PFSK-1 (cell line): ENCODE data around the gene PAPPA.

Experiments used
- FOXP2 ChIP-seq: optimal IDR thresholded peaks from 2 replicates; pipeline ENCODE3; 2011; ENCODE audit warnings: borderline replicate concordance, control low read depth, inconsistent platforms; ENCODE audit not compliant: insufficient read depth; ENCODE audit errors: extremely low read length, extremely low read depth
- POLR2AphosphoS5 ChIP-seq: IDR thresholded peaks from 2 replicates; pipeline ENCODE4 v1.6.1; 2012; ENCODE audit warnings: low read depth, mild to moderate bottlenecking, control low read depth, low read length, moderate library complexity
- SIN3A ChIP-seq: IDR thresholded peaks from 2 replicates; pipeline ENCODE4 v1.6.1; 2012; ENCODE audit warnings: mild to moderate bottlenecking, low read length, moderate library complexity, borderline replicate concordance; ENCODE audit not compliant: insufficient read depth
- TAF1 ChIP-seq: IDR thresholded peaks from 2 replicates; pipeline ENCODE4 v1.6.1; 2012; ENCODE audit warnings: low read length, control low read depth, borderline replicate concordance; ENCODE audit not compliant: insufficient read depth
- TF ChIP-seq, protein P1 (sequence below), 2 experiments: IDR thresholded peaks; 2 replicates each; pipeline versions ENCODE4 v1.6.1 to v1.8.0; 2011 to 2012; ENCODE audit warnings: low read depth in 2 of 2, low read length in 2 of 2, control low read depth in 1 of 2, inconsistent platforms in 1 of 2, mild to moderate bottlenecking in 1 of 2, moderate library complexity in 1 of 2; ENCODE audit not compliant: insufficient read depth in 1 of 2

The PAPPA gene

GRCh38 chr9:116144555-116144954 lies 9.0 kb upstream of the PAPPA start:
- no peak for TF ChIP-seq TAF1
- no peak for TF ChIP-seq POLR2AphosphoS5
- no peak for TF ChIP-seq FOXP2
- no peak for TF ChIP-seq SIN3A
- TF ChIP-seq, protein P1, sequence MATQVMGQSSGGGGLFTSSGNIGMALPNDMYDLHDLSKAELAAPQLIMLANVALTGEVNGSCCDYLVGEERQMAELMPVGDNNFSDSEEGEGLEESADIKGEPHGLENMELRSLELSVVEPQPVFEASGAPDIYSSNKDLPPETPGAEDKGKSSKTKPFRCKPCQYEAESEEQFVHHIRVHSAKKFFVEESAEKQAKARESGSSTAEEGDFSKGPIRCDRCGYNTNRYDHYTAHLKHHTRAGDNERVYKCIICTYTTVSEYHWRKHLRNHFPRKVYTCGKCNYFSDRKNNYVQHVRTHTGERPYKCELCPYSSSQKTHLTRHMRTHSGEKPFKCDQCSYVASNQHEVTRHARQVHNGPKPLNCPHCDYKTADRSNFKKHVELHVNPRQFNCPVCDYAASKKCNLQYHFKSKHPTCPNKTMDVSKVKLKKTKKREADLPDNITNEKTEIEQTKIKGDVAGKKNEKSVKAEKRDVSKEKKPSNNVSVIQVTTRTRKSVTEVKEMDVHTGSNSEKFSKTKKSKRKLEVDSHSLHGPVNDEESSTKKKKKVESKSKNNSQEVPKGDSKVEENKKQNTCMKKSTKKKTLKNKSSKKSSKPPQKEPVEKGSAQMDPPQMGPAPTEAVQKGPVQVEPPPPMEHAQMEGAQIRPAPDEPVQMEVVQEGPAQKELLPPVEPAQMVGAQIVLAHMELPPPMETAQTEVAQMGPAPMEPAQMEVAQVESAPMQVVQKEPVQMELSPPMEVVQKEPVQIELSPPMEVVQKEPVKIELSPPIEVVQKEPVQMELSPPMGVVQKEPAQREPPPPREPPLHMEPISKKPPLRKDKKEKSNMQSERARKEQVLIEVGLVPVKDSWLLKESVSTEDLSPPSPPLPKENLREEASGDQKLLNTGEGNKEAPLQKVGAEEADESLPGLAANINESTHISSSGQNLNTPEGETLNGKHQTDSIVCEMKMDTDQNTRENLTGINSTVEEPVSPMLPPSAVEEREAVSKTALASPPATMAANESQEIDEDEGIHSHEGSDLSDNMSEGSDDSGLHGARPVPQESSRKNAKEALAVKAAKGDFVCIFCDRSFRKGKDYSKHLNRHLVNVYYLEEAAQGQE (IDR thresholded peaks at IDR 0.05; ENCODE audit: insufficient read depth in 1 of 2, low read depth in 2 of 2, low read length in 2 of 2) = no peak

DNA sequence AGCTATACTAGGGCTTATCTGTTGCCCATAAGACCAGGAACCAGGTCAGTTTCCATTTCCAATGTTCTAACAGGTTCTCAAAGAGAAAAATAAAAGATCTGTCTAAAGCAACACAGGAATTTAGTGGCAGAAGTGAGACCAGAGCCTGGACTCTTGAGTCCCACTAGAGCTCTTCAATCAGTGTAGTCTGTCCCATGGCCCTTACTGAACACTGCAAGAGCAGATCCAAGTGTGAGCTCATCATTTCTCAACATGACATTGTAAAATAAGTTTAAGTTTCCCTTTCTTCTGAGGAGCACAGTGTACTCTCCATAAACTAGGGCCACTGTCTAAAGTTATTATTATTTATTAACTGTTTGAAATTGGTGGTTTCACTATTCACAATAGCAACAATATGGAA lies 8.6 kb upstream of the PAPPA start:
- TF ChIP-seq, protein P1 (IDR thresholded peaks at IDR 0.05; ENCODE audit: insufficient read depth in 1 of 2, low read depth in 2 of 2, low read length in 2 of 2) = no peak
- TF ChIP-seq POLR2AphosphoS5 = no peak
- TF ChIP-seq TAF1 = no peak
- no peak for TF ChIP-seq SIN3A
- no peak for TF ChIP-seq FOXP2

DNA sequence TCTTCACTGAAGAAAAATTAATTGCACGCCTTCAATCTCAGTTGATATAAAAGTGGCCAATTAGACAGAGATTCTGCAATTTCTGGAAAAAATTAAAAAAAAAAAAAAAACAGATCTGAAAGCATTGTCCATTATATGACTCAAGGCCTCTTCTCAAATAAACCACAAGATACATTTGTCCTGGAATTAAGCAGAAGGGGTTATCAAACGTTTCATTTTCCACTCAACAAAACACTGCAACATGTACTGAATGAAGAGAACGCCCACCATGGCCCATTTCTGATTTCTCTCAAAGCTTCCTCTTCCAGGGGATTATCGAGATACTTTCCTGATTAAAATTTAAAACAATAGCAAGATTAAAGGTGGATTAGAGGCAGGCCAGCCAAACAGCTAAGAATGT lies 5.8 kb upstream of the PAPPA start:
- TF ChIP-seq TAF1 (no peak), SIN3A (no peak), FOXP2 (no peak), POLR2AphosphoS5 (no peak)
- TF ChIP-seq, protein P1 (IDR thresholded peaks at IDR 0.05; ENCODE audit: insufficient read depth in 1 of 2, low read depth in 2 of 2, low read length in 2 of 2) = no peak

- TF ChIP-seq TAF1 (no peak), SIN3A (no peak), FOXP2 (no peak), POLR2AphosphoS5 (no peak)
- TF ChIP-seq, protein P1 (IDR thresholded peaks at IDR 0.05; ENCODE audit: insufficient read depth in 1 of 2, low read depth in 2 of 2, low read length in 2 of 2) = no peak
These were observed 3.7 kb upstream of the PAPPA start for GRCh38 chr9:116149844-116150243.

- TF ChIP-seq, protein P1 (IDR thresholded peaks at IDR 0.05; ENCODE audit: insufficient read depth in 1 of 2, low read depth in 2 of 2, low read length in 2 of 2) = no peak
- TF ChIP-seq POLR2AphosphoS5 (no peak), TAF1 (no peak), SIN3A (no peak), FOXP2 (no peak)
These were observed 2.4 kb upstream of the PAPPA start for GRCh38 chr9:116151199-116151598.
